K562 (cell line): ENCODE data around the gene ACTL8. TPM values are rescaled to one million over a fixed set of nuclear protein-coding genes. Genes with fewer than 3 reads are reported as not detected.

Source experiments
- ATAC-seq: fragments of 200-7000 bp; cut with Tn5 transposase; 3 replicates; pipeline ENCODE4 v1.9.1; 2020; ENCODE audit warnings: moderate library complexity
- BruUV-seq: library from RNA; stranded (reverse); fragments of 400-500 nt; replicated peaks from 2 replicates; lab custom pipeline; 2021; lab: Mats Ljungman, UMichigan
- CTCF ChIA-PET: fragments of 300-600 bp; formaldehyde crosslinking; extraction: SDS; loops from one replicate; lab custom pipeline; 2021; ENCODE audit warnings: low intra/inter-chr PET ratio; lab: Yijun Ruan, JAX
- POLR2A ChIA-PET: fragments of 300-600, 350-650 bp; sonication (Branson Sonifier 250); formaldehyde crosslinking; extraction: SDS; loops from one replicate; lab custom pipeline; 2021; ENCODE audit warnings: antibody characterized with exemption, inconsistent platforms; lab: Yijun Ruan, JAX
- DNase-seq, 4 experiments: peaks; one replicate each; pipeline versions ENCODE4 v3.0.0 to v3.0.0-alpha.2; 2011 to 2018; ENCODE audit warnings: low spot score in 3 of 4, mixed read lengths in 3 of 4; ENCODE audit errors: extremely low read depth in 1 of 4
- FAIRE-seq: peaks from 2 replicates; lab custom pipeline; 2011; peaks lifted over from hg19 to GRCh38; lab: Jason Lieb, UNC
- H2AFZ ChIP-seq: 2 replicates; pipeline ENCODE4 v1.6.0; 2011; ENCODE audit warnings: low read depth, low read length, control low read depth, inconsistent platforms
- H3K27ac ChIP-seq: fragments of 200-600 bp; 3 replicates; pipeline ENCODE4 v1.8.0; 2011; ENCODE audit warnings: low read depth, mild to moderate bottlenecking, control low read depth, inconsistent platforms, low read length, moderate library complexity, mixed read lengths; ENCODE audit errors: extremely low read depth
- H3K27me3 ChIP-seq, 2 experiments: fragments of 300-600 bp in 1 of 2; 2 replicates in 1 of 2; 3 replicates in 1 of 2; pipeline versions ENCODE4 v1.6.0 to v1.8.0; 2011; ENCODE audit warnings: inconsistent platforms in 2 of 2, low read length in 2 of 2, mild to moderate bottlenecking in 1 of 2, mixed read lengths in 1 of 2, moderate library complexity in 1 of 2; ENCODE audit not compliant: control insufficient read depth in 2 of 2, insufficient read depth in 2 of 2
- H3K36me3 ChIP-seq: fragments of 300-600 bp; 3 replicates; pipeline ENCODE4 v1.8.0; 2011; ENCODE audit warnings: mild to moderate bottlenecking, low read length, inconsistent platforms; ENCODE audit not compliant: control insufficient read depth, insufficient read depth
- H3K4me1 ChIP-seq, 2 experiments: fragments of 200-600 bp in 1 of 2; replicated peaks in 1 of 2; 2 replicates in 1 of 2; 3 replicates in 1 of 2; pipeline versions ENCODE4 v1.5.1 to v1.8.0; 2011; ENCODE audit warnings: inconsistent platforms in 2 of 2, low read length in 2 of 2, mild to moderate bottlenecking in 1 of 2, mixed read lengths in 1 of 2, moderate library complexity in 1 of 2; ENCODE audit not compliant: control insufficient read depth in 2 of 2, insufficient read depth in 2 of 2
- H3K4me2 ChIP-seq: 2 replicates; pipeline ENCODE4 v1.6.1; 2011; ENCODE audit warnings: low read length, control low read depth, inconsistent platforms, mixed read lengths; ENCODE audit not compliant: insufficient read depth
- H3K4me3 ChIP-seq: fragments of 200-600 bp; sonication (generic), shearing (Covaris generic); 2 replicates; pipeline ENCODE4 v1.5.1; 2016; ENCODE audit warnings: control low read depth, inconsistent platforms
- H3K79me2 ChIP-seq: fragments of 200-600 bp; 3 replicates; pipeline ENCODE4 v1.8.0; 2011; ENCODE audit warnings: low read length, inconsistent platforms; ENCODE audit not compliant: control insufficient read depth, insufficient read depth
- H3K9ac ChIP-seq, 2 experiments: 2 replicates each; pipeline versions ENCODE4 v1.6.0 to v1.6.1; 2011; ENCODE audit warnings: low read depth in 2 of 2, low read length in 2 of 2, control low read depth in 1 of 2, inconsistent platforms in 1 of 2, mild to moderate bottlenecking in 1 of 2, mixed read lengths in 1 of 2; ENCODE audit not compliant: insufficient read depth in 1 of 2
- H3K9me1 ChIP-seq: one replicate; pipeline ENCODE4 v1.6.0; 2011; ENCODE audit warnings: inconsistent platforms, mild to moderate bottlenecking, low read length, moderate library complexity; ENCODE audit not compliant: control insufficient read depth, insufficient read depth
- H3K9me3 ChIP-seq: replicated peaks from 2 replicates; pipeline ENCODE4 v1.5.1; 2011; ENCODE audit warnings: low read depth, low read length, inconsistent platforms; ENCODE audit not compliant: control insufficient read depth, insufficient read depth
- H4K20me1 ChIP-seq: replicated peaks from 2 replicates; pipeline ENCODE4 v1.6.1; 2011; ENCODE audit warnings: low read length, inconsistent platforms, mixed read lengths; ENCODE audit not compliant: control insufficient read depth, insufficient read depth
- ATF2 ChIP-seq: sonication (generic); formaldehyde crosslinking; IDR thresholded peaks from 2 replicates; pipeline ENCODE4 v1.8.1; 2022; ENCODE audit warnings: missing genetic modification reagents
- BCOR ChIP-seq: fragments of 450-650 bp; IDR thresholded peaks from 2 replicates; pipeline ENCODE4 v1.6.1; 2016
- KAT7 ChIP-seq: sonication (generic); formaldehyde crosslinking; IDR thresholded peaks from 2 replicates; pipeline ENCODE4 v1.8.0; 2022; ENCODE audit warnings: missing genetic modification reagents, mild to moderate bottlenecking, borderline replicate concordance
- RBM25 ChIP-seq: fragments of 200-400 bp; formaldehyde crosslinking; IDR thresholded peaks from 2 replicates; pipeline ENCODE4 v1.6.1; 2018; ENCODE audit warnings: low read length, low read depth, moderate library complexity; ENCODE audit not compliant: severe bottlenecking
- ZBTB1 ChIP-seq: sonication (generic); formaldehyde crosslinking; IDR thresholded peaks from 2 replicates; pipeline ENCODE4 v1.8.1; 2023; ENCODE audit warnings: missing genetic modification reagents, low read depth, mild to moderate bottlenecking, borderline replicate concordance
- ZFP36 ChIP-seq: fragments of 150-350 bp; IDR thresholded peaks from 2 replicates; pipeline ENCODE4 v1.6.1; 2018; ENCODE audit warnings: low read length, low read depth; ENCODE audit not compliant: partially characterized antibody
- WGBS: fragments of 100-300 bp; shearing (Covaris generic); methylation state at CpG from one replicate; pipeline ENCODE4 v1.1.6; 2016; ENCODE audit warnings: low coverage, mixed read lengths; ENCODE audit not compliant: insufficient coverage; ENCODE audit errors: missing lambda C conversion rate; 5-methylcytosine and 5-hydroxymethylcytosine counted together
- in situ Hi-C: fragments of 300-500 bp; cut with MboI; formaldehyde crosslinking; loops from 4 replicates; pipeline ENCODE4 v1.15.0; 2018; ENCODE audit warnings: inconsistent platforms, mixed read lengths
- intact Hi-C: fragments of 100-400 bp; cut with micrococcal nuclease; formaldehyde crosslinking; loops from 2 replicates; pipeline ENCODE4 v1.14.2; 2022
- polyA plus RNA-seq, 8 experiments: library from polyadenylated mRNA; depleted of rRNA in 4 of 8; stranded (reverse) in 5 of 8; unstranded in 3 of 8; fragments of >200 nt; fragmentation: Nextera tagmentation in 2 of 8; fragmentation: Illumina TruSeq in 1 of 8; extraction: Ambion mirVana in 2 of 8; extraction: Trizol in 1 of 8; gene quantifications; 2 replicates each; pipeline versions ENCODE4 v1.2.1 to v1.2.3, GENCODE V29; 2011 to 2014; ENCODE audit warnings: inconsistent platforms in 1 of 8, missing spikeins in 1 of 8
- total RNA-seq, 7 experiments: library from RNA; depleted of rRNA in 6 of 7; stranded (reverse); fragments of >200 nt in 6 of 7; fragmentation: Illumina TruSeq in 2 of 7; extraction: Trizol in 2 of 7; gene quantifications; 2 replicates each; pipeline versions ENCODE4 v1.2.1 to v1.2.3, GENCODE V29; 2011 to 2021; ENCODE audit warnings: low replicate concordance in 1 of 7

Gene ACTL8
- total and polyA plus RNA-seq, 9 of the 15 experiments (the other 6 are each of a cell fraction or from before 2014, with no cell fraction given): 0.30 to 3.3 (median 1.6) TPM

GRCh38 chr1:17734609-17735008, 20.5 kb upstream of the ACTL8 start:
- Histone ChIP-seq H3K9ac (no peak overlapping the region), H3K9me1 (no peaks in the 10 kb centered on the region), H3K27ac (no peak overlapping the region)
- in situ Hi-C loops: no loop called here
- intact Hi-C loops: no loop called here
- CTCF ChIA-PET: no interaction called here
- no peak for DNase-seq
- no peak for TF ChIP-seq ATF2 (CRISPR knock-in tag)
- TF ChIP-seq KAT7 (CRISPR knock-in tag): no peak
- TF ChIP-seq BCOR: peak; percentile 23; the same call in 1 of the 2 replicates
- TF ChIP-seq ZBTB1 (CRISPR knock-in tag): no peak
- TF ChIP-seq RBM25: peak; percentile 80
- TF ChIP-seq ZFP36: peak; percentile 69
- TF ChIP-seq, all 486 proteins: peak for 3
- no peak overlapping the region for H3K4me3 ChIP-seq
- POLR2A ChIA-PET: no interaction called here
- no peak overlapping the region for H3K4me2 ChIP-seq
- BruUV-seq: no TSS peak
- H3K36me3 ChIP-seq: no peaks in the 10 kb centered on the region
- H3K79me2 ChIP-seq: no peaks in the 10 kb centered on the region
- FAIRE-seq (no peak), ATAC-seq (no peak)
- H3K27me3 ChIP-seq: peaks cover 22 to 47% of the 10 kb centered on the region in 2 experiments
- H3K4me1 ChIP-seq: no peaks in the 10 kb centered on the region
- peaks cover 3% of the 10 kb centered on the region; the same call in 1 of the 2 replicates for H4K20me1 ChIP-seq
- no peaks in the 10 kb centered on the region for H3K9me3 ChIP-seq
- WGBS: 11% methylated on average over 7 of the region's 7 CpGs
- H2AFZ ChIP-seq: no peak overlapping the region
